KMS-11 (cell line): ENCODE measurements around the gene RAB40C.

Experiments used
- H2AFZ ChIP-seq: fragments of 200-600 bp; sonication (generic); 2 replicates; pipeline ENCODE4 v1.6.1; 2016; ENCODE audit warnings: antibody characterized with exemption, mixed run types, low read depth
- H3K27ac ChIP-seq: fragments of 200-600 bp; sonication (generic); 2 replicates; pipeline ENCODE4 v1.6.1; 2016; ENCODE audit warnings: mild to moderate bottlenecking, mixed run types
- H3K27me3 ChIP-seq: fragments of 200-600 bp; sonication (generic); 2 replicates; pipeline ENCODE4 v1.6.1; 2017; ENCODE audit warnings: mild to moderate bottlenecking, low read depth, mixed run types, moderate library complexity; ENCODE audit not compliant: insufficient read depth
- H3K36me3 ChIP-seq: fragments of 200-600 bp; sonication (generic); 2 replicates; pipeline ENCODE4 v1.6.1; 2017; ENCODE audit warnings: mild to moderate bottlenecking, mixed run types; ENCODE audit not compliant: insufficient read depth
- H3K4me1 ChIP-seq: fragments of 200-600 bp; sonication (generic); 2 replicates; pipeline ENCODE4 v1.6.1; 2016; ENCODE audit warnings: mild to moderate bottlenecking, low read depth, mixed run types; ENCODE audit not compliant: poor library complexity, severe bottlenecking
- H3K4me2 ChIP-seq: fragments of 200-600 bp; sonication (generic); 2 replicates; pipeline ENCODE4 v1.7.0; 2016; ENCODE audit warnings: mild to moderate bottlenecking, mixed run types
- H3K4me3 ChIP-seq: fragments of 200-600 bp; sonication (generic); IDR thresholded peaks from 2 replicates; pipeline ENCODE4 v1.6.1; 2017; ENCODE audit warnings: low read depth, low read length, mixed read lengths; ENCODE audit not compliant: insufficient read depth
- H3K79me2 ChIP-seq: fragments of 200-600 bp; sonication (generic); 2 replicates; pipeline ENCODE4 v1.6.1; 2016; ENCODE audit warnings: low read depth, mixed run types; ENCODE audit not compliant: insufficient read depth
- H3K9ac ChIP-seq: fragments of 200-600 bp; sonication (generic); 2 replicates; pipeline ENCODE4 v1.6.1; 2016; ENCODE audit warnings: mild to moderate bottlenecking, mixed run types
- H4K20me1 ChIP-seq: fragments of 200-600 bp; sonication (generic); 2 replicates; pipeline ENCODE4 v1.6.1; 2016; ENCODE audit warnings: mild to moderate bottlenecking, mixed run types; ENCODE audit not compliant: insufficient read depth
- TF ChIP-seq, protein P1 (sequence below): fragments of 200-600 bp; sonication (generic); conservative IDR thresholded peaks from 2 replicates; pipeline ENCODE4 v1.6.1; 2017; ENCODE audit warnings: low read depth, mild to moderate bottlenecking, antibody characterized with exemption, low read length, moderate library complexity, mixed read lengths

RAB40C gene

DNA sequence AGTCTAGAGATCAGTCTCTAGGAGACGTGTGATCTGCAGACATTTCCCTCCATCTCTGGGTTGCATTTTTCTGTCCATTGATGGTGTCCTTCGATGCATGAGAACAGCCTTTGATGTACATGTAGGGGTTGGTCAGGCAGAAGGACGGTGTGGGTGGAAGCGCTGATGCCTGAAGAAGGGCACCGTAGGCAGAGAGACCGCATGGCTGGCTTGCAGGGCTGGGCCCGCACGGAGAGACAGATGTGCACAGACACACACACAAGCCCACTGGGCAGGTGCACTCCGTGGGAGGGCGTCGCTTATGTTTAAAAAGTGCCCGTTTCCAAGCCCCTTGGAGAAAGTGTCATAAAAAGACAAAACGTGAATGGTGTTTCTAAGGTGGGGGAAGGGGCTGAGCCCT lies 25.3 kb downstream of the RAB40C start:
- Histone ChIP-seq H3K4me1 (no peaks in the 10 kb centered on the region), H2AFZ (no peak overlapping the region), H3K4me2 (no peak overlapping the region), H3K27ac (no peak overlapping the region), H3K79me2 (peaks cover 3% of the 10 kb centered on the region; the same call in 1 of the 2 replicates), H3K4me3 (no peak overlapping the region), H3K9ac (no peak overlapping the region), H3K36me3 (no peaks in the 10 kb centered on the region), H3K27me3 (no peaks in the 10 kb centered on the region), H4K20me1 (no peaks in the 10 kb centered on the region)
- TF ChIP-seq, protein P1, sequence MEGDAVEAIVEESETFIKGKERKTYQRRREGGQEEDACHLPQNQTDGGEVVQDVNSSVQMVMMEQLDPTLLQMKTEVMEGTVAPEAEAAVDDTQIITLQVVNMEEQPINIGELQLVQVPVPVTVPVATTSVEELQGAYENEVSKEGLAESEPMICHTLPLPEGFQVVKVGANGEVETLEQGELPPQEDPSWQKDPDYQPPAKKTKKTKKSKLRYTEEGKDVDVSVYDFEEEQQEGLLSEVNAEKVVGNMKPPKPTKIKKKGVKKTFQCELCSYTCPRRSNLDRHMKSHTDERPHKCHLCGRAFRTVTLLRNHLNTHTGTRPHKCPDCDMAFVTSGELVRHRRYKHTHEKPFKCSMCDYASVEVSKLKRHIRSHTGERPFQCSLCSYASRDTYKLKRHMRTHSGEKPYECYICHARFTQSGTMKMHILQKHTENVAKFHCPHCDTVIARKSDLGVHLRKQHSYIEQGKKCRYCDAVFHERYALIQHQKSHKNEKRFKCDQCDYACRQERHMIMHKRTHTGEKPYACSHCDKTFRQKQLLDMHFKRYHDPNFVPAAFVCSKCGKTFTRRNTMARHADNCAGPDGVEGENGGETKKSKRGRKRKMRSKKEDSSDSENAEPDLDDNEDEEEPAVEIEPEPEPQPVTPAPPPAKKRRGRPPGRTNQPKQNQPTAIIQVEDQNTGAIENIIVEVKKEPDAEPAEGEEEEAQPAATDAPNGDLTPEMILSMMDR, result no peak

DNA sequence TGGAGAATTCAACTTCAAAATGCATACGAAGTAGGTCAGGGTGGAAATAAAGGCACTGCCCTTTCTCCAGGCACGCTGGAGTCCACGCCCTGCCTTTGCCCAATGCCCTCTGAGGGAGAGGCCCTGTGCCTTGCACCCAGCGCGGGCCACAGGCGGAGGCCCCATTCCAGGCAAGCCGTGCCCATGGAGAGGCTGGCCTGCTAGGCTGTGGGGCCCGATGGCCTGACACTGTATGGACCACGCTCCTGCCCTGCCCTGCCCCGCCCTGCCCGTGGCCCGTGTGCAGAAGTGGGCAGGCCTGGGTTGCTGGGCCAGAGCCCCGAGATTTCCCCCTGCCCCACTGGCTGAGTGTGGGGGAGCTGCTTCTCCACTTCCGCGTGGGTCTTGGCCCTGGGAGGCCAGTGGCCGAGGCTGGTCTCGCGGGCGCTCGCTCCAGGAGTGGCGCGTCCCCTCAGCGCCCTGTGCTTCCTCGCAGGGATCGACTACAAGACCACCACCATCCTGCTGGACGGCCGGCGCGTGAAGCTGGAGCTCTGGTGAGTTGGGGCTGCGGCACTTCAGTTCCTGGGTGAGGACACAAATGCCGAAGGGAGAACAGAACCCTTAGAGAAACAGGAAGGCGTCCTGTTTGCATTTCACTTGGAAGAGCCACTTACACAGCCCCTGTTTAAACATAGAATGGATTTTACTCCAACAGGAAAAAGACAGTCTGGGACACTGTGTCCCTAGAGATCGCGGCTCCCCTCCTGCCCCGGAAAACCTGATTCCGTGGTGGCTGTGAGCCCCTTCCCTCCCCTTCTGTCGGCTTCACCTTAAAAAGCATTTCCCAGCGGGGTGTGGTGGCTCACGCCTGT lies 27.1 kb downstream of the RAB40C start:
- Histone ChIP-seq H3K4me1 (no peaks in the 10 kb centered on the region), H3K27ac (no peak overlapping the region), H3K4me3 (no peak overlapping the region), H3K36me3 (no peaks in the 10 kb centered on the region), H4K20me1 (no peaks in the 10 kb centered on the region), H3K79me2 (peaks cover 3% of the 10 kb centered on the region; the same call in 1 of the 2 replicates), H3K27me3 (no peaks in the 10 kb centered on the region), H3K9ac (no peak overlapping the region), H3K4me2 (no peak overlapping the region), H2AFZ (no peak overlapping the region)
- TF ChIP-seq, protein P1, result no peak

DNA sequence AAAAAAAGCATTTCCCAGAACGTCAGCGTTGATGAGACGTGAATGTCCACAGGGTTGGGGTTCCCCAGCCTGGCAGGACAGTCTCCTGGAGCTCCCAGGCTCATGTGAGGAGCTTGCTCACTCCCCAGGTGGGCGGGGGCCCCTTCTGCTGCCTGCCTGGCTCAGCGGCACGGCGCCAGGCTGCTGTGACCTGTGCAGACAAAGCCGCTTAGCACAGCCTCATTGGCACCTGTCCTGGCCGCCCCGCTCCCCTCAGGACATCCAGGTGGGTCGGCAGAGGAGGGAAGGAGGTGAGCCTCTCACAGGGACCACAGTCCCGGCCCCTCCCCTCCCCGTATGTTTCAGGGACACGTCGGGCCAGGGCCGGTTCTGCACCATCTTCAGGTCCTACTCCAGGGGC lies 28.0 kb downstream of the RAB40C start:
- H3K36me3 ChIP-seq, result no peaks in the 10 kb centered on the region

DNA sequence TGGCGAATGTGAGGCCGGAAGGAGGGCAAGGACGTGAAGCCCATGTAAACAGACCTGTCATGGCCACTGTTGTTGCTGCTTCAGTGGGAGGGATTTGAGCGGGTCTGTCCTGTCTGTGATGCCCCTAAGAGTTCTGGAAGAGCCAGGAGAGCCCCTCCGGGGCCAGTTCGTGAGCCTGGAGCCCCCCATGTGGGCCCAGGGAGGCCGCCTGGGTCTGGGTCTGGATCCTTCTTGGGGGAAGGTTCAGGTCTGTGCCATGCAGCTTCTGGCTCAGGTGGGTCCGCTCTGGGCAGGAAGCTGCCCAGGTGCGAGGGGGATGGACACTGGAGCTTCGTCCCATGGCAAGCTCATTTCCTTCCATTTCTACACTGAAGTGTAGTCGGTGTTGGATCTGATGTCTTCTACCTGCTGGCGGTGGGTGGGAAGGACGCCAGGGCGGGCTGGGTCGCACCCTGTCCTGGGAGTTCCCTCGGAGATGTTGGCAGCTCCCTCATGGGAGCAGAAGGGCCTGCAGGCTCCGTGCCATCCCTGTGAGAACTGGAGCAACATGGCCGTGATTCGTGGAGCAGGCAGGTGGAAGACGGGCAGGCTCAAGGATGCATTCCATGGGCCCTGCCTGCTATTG lies 29.7 kb downstream of the RAB40C start:
- no peak overlapping the region for H2AFZ ChIP-seq
- no peak overlapping the region for H3K27ac ChIP-seq
- H3K4me3 ChIP-seq, result no peak overlapping the region

More for the DNA sequence above, 28.0 kb downstream of the RAB40C start:
- Histone ChIP-seq H3K4me2 (no peak overlapping the region), H3K27me3 (no peaks in the 10 kb centered on the region), H2AFZ (no peak overlapping the region), H3K9ac (no peak overlapping the region), H3K4me1 (no peaks in the 10 kb centered on the region), H3K27ac (no peak overlapping the region), H4K20me1 (no peaks in the 10 kb centered on the region), H3K4me3 (no peak overlapping the region), H3K79me2 (peaks cover 3% of the 10 kb centered on the region; the same call in 1 of the 2 replicates)
- TF ChIP-seq, protein P1, result no peak

More for the DNA sequence above, 29.7 kb downstream of the RAB40C start:
- Histone ChIP-seq H3K4me1 (no peaks in the 10 kb centered on the region), H3K4me2 (no peak overlapping the region), H3K27me3 (no peaks in the 10 kb centered on the region), H4K20me1 (no peaks in the 10 kb centered on the region), H3K79me2 (peaks cover 3% of the 10 kb centered on the region; the same call in 1 of the 2 replicates), H3K9ac (no peak overlapping the region), H3K36me3 (no peaks in the 10 kb centered on the region)
- TF ChIP-seq, protein P1, result no peak
